Skeletal muscle cell (primary cell): ENCODE measurements around the gene TXNDC11.

Source experiments
- DNase-seq: peaks from one replicate; pipeline ENCODE4 v3.0.0-alpha.2; 2010; ENCODE audit warnings: low read depth
- H3K4me3 ChIP-seq: 2 replicates; pipeline ENCODE4 v1.5.1; 2011; ENCODE audit warnings: low read depth, mild to moderate bottlenecking, control low read depth, low read length, moderate library complexity

TXNDC11 gene

DNA sequence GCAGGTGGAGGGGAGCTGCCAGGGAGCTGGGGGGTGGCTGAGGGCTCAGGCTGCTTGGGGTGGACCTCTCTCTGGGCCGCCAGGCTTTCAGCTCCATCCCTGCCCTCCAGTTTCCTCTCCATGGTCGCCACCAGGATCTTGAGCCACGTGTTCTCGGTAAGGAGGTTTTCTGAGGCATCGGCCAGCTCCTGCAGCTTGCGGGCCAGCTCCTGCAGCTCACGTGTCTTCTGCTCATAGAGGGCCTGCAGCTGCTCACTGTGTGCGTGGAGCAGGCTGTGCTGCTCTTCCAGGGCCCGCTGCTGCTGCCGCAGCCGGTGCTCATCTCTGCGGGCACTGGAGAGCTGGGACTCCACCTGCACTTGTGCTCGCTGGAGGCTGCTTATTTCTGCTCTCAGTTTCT lies 63.4 kb downstream of the TXNDC11 start:
- no peak overlapping the region for H3K4me3 ChIP-seq
- DNase-seq = no peak

DNA sequence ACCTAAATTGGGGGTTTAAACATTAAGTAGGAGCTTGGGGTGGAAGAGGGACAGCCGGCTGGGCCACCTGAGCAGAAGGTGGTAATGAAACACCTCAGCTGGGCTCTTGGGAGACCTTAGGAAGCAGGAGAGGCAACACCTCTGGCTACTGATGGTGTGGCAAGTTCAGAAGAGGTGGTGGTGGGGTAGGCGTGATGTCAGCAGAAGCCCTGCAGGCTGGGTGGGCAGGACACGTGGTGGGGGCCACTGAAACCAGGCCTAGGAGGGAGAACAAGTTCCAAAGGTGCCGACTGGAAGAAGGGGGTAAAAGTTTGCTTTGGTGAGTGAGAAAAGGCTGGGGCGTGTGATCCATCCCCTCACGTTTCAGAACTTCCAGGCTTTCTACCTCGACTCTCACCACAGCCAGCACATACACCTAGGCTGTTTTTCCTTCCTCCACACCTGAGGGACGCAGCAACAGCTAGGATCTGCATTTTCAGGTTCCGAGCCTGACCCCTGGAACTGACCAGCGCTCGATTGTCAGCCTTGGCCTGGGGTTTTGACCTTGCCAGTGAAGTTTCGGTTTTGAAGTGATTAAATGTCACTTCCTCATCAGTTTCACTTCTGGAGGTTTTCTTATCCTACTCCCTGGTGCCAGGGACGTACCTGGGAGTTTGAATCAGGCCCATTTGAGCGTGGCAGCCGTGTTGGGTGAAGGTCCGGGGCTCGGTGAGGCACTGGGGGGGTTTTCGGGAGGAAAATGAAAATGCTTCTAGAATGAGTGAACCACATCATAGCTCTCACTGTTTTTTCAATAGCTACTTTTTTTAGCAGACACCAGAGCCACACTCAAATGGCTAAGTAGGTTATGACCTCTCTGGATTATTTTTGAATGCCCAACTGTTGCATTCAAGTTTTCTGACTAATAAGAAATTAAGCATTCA lies 64.4 kb downstream of the TXNDC11 start:
- DNase-seq = no peak
- no peak overlapping the region for H3K4me3 ChIP-seq

DNA sequence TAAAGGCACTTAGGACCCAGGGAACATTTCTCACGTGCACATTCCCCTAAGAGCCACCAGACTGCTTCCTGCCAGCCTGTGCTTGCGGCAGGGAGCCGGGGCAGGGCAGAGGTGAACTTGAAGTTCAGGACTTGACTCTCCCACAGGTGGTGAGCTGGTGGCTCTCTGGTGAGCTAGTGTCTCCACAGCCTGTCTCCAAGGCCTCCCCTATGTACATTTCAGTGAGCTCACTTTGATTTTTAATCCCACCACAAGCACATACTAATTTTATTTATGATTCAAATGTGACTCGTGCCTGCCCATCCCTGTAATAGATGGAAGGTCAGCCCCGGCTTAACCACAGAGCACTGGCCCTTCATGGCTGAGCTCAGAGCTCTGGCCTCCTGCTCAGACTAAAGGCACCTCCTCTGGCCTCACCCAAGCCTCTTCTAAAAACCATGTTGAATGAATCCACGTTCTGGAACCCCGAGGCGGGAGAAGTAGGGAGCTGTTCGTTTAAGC lies 65.2 kb downstream of the TXNDC11 start:
- DNase-seq = no peak
- H3K4me3 ChIP-seq = no peak overlapping the region

DNA sequence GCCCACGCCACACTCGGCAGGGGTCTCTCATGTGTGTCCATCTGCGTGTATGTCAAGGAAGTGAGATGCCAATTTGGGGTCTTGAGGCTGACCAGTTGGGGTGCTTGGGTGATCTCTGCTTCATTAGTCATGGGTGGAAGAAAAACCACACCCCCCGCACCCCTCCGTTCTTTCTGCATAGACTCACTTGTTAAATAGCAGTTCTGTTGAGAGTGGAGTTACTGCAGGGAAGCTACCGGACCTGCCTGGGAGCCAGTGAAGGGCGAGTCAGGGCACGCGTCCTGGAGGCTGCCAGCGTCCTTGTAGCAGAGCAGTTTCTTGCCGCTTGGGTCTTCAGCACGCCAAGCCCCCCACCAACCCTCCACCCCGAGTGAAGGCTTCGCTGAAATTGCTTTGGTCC lies 65.9 kb downstream of the TXNDC11 start:
- H3K4me3 ChIP-seq = no peak overlapping the region
- no peak for DNase-seq

DNA sequence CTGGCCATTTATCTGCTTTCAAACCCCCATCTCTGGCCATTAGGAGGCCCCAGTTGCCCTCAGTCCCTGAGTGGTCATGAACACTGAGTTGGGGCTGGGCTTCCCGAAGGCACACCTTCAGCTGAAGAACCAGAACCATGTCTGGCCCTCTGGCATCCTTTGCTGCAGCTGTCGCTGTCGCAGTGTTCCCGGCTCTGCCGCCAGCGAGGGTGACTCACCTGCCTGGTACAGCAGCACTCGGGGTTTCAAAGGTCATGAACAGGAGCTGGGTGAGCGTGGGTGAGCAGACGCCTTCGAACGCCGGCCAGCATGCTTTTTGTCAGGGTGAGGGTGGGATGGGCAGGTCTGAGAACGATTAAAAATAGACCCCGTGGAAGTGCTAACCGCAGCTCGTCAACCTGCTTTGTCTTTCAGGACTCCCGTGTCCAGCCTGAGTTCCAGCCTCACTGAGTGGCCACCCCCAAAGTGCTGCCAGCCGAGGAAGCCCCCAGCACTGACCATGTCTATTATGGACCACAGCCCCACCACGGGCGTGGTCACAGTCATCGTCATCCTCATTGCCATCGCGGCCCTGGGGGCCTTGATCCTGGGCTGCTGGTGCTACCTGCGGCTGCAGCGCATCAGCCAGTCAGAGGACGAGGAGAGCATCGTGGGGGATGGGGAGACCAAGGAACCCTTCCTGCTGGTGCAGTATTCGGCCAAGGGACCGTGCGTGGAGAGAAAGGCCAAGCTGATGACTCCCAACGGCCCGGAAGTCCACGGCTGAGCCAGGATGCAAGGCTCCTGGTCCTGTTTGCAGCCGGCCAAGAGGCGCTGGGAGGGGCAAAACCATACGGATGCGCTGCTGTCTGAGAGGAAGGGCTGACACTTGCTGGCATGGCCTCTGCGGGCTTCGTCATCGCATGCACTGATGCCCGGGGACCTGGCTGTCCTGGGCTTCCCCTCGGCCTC lies 66.8 kb downstream of the TXNDC11 start:
- H3K4me3 ChIP-seq = no peak overlapping the region
- no peak for DNase-seq

DNA sequence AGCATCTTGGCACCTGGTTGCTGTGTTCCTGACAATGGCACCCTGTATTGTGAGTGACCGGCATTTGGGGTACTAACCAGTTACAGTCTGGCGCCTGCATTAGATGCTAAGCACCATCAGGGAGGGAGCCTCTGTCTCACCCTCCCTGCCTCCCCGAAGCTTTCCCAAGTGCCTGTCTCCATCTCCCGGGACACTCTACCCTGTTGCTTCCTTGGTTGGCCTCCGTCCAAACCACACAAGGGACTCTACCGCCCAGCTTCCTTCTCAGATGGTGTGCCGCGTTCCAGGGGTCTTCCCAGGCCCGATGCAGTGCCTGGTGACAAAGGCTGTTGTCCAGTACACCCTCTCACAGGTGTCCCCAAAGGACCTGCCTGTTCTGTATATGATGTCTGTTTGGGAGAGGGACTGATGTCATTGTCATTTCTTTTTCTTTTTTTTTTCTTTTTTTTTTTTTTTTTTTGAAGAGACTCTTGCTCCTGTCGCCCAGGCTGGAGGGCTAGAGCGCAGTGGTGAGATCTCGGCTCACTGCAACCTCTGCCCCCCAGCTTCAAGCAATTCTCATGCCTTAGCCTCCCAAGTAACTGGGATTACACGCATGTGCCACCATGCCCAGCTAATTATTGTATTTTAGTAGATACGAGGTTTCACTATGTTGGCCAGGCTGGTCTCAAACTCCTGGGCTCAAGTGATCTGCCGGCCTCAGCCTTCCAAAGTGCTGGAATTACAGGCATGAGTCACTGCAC lies 67.7 kb downstream of the TXNDC11 start:
- DNase-seq = no peak
- H3K4me3 ChIP-seq = no peak overlapping the region

DNA sequence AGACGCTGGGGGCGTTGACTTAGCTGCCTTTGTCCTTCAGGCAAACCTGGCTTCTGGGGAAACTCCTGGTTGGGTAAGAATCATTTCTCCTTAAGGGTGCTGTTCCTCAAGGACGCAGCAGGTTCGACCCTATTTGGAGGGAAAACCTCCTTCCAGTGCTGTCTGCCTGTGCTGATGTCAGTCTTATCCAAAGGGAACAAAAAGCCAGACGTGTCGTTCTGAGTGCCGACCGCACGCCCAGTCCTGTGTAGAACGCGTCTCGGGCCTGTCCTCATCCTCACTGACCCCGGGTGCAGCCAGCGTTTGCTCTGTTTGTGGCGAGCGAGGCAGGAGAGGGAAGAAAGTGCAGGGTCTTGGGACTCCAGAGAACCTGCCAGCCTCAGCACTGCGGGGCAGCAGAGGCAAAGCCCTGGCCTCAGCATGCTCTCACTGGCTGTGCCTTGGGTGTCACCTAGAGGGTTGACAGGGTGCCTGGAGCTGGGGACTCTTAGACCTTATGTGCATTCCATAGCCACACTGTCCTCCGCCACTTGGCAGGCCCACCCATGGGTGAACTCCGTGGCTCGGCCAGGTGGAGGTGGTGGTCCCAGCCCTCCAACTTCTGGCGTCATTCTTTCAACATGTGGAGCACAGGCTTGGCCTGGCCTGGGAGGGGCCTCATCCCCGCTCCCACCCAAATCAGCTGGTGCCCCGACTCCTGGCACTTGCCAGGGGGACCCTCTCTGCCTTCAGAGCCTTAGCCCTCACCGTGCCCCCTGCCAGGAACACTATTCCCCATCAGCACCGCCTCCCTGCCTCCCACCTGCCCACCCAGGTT lies 68.4 kb downstream of the TXNDC11 start:
- no peak for DNase-seq
- H3K4me3 ChIP-seq = no peak overlapping the region

DNA sequence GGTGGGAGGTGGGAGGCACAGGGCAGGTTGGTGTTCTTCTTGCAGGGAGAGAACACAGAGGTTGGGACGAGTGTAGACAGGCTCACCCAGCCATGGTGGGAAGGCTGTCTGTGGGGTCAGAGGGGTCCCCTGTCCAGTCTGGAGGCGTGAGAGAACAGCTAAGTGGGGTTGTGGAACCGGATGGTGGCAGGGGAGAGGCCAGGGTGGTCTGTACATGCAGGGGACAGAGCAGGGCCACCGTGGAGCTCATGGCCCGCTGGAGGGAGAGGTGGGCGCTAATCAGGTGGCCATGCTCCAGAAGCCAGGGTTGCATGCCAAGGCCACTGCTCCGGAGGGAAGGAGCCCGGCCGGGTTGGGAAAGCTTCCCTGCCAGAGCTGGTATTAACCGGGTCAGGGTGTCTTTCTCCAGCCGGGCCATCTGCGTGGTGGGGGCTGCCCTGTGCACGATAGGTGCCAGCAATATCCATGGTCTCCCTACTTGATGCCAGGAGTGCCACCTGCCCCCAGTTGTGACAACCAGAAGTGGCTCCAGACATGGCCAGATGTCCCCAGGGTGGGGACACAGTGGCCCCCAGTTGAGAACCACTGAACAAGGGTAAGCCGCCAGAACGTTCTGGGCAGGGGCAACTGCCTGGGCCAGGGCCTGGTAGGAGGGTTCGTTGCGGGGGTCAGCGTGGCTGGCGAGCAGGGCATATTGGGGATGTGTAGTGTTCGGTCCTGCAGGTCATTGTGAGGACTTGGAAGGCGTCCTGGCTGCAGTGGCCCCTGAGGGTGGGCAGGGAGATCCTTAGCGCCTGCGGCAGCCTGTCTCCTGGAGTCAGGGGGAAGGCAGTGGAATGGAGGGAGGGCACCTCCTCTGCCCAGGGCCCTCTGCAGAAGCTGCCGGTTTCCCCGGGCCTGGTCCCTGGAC lies 69.3 kb downstream of the TXNDC11 start:
- DNase-seq = no peak
- H3K4me3 ChIP-seq = no peak overlapping the region

DNA sequence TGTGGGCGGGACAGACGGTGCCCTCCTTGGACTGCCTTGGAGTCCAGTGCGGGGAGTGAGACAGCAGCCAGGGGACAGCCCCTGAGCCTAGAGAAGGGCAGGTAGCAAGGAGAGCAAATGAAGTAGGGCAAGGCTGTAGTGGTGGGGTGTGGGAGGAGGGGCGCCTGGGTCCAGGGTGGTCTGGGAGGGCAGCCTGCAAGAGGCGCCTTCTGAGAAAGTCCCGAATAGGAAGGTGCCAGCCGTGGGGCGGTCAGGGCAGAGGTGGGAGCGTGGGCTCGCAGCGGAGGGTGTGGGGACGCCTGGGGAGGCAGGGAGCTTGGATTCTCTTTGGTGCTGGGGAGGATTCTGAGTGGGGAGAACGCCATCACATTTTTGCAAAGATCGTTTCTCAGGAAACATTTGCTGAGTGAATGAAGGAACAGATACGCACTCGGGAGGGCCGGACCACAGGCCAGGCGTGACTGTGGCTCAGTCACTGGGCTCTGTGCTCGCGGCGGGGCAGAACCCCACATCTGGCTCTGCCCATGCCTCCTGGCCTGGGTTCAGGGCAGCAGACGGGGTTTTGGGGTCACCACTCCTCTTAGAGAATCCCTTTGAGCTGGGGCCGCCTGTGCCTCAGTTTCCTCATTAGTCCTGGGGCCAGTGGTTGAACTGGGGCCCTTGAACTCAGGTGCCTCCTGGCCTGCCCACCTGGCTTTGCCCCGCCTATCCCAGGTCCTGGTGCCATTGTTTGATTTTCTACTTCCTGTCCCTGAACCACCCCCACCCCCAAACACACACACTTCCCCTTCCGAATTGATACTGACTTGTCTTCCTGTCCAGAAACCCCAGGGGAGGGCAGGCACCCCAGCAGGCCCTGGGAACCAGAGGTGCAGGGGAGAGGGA lies 70.2 kb downstream of the TXNDC11 start:
- DNase-seq = no peak
- no peak overlapping the region for H3K4me3 ChIP-seq

DNA sequence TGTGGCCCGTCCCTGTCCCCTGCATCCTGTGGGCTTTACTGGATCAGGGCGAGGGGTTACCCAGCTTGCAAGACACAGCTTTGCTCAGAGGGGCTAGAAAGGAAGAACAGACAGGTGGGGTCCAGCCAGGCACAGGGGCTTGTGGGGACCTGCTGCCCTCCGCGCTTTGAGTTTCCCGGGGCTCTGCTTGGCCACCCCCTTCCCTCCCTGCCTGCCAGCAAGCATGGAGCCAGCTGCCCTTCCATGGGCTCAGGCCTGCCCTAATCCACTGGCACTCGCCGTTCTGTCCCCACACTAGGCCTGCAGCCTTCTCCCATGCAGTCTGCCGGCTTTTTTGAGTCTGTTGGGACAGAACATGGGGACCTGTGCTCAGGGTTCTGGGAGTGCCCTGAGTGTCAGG lies 71.0 kb downstream of the TXNDC11 start:
- no peak for DNase-seq
- H3K4me3 ChIP-seq = no peak overlapping the region

DNA sequence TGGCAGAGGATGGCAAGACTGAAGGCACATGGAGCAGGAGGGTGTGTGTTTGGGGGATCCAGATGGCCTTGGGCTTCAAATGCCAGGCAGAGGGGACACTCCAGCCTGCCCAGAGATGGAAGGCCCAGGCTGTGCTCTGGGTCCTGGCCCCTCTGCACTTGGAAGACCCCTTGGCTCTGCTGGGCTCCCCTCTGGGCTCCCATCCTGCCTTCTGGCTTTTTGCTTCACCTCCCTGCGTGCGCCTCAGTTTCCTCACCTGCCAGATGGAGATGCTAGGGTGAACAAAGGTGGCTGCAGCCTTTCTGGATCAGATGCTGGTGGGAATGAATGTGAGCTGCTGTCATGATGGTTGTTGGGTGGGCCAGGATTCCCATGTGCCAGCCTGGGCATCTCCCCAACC lies 71.4 kb downstream of the TXNDC11 start:
- no peak overlapping the region for H3K4me3 ChIP-seq
- no peak for DNase-seq

DNA sequence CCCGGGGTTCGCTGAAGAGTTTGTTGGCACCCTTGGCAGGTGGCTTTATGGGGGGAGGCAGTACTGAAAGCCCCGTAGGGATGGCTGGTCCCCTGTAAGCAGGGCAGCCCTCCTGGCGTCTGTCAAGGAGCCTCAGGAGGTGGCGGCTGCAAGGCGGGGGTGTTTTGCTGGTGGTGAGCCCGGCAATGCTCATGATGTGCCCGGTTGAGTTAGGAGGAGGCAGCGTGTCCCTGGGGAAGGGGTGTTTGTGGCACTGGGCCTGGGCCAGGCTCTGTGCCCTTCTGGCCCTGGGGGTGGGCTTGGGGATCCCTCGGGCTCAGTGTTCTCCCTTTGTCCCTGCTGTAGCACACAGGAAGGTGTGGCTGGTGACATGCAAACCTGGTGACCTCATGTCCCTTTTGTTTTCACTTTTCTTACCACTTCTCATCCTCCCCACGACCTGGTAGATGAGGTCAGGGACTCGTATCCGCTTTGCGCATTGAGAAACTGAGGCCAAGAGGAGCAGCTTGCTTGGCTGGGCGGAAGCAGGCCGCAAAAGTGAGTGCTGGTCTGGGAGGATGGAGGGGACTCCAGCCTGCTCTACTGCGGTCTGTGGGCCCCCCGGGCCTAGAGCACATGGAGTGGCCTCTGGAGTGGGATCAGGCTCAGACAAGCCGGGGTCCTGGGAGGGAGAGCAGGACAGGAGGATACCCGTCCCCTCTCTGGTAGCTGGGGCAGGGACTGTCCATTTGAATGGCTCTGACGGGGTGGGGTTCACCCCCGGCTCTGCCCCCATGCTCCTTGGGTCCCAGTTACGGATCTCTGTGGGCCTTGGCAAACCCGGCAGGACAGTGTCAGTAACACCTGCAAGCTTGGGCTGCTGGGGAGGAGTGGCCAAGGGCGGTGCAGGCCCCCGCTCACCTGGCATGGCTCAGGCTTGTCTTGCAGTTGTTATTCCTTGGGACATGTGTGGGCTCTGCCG lies 72.2 kb downstream of the TXNDC11 start:
- no peak for DNase-seq
- no peak overlapping the region for H3K4me3 ChIP-seq

DNA sequence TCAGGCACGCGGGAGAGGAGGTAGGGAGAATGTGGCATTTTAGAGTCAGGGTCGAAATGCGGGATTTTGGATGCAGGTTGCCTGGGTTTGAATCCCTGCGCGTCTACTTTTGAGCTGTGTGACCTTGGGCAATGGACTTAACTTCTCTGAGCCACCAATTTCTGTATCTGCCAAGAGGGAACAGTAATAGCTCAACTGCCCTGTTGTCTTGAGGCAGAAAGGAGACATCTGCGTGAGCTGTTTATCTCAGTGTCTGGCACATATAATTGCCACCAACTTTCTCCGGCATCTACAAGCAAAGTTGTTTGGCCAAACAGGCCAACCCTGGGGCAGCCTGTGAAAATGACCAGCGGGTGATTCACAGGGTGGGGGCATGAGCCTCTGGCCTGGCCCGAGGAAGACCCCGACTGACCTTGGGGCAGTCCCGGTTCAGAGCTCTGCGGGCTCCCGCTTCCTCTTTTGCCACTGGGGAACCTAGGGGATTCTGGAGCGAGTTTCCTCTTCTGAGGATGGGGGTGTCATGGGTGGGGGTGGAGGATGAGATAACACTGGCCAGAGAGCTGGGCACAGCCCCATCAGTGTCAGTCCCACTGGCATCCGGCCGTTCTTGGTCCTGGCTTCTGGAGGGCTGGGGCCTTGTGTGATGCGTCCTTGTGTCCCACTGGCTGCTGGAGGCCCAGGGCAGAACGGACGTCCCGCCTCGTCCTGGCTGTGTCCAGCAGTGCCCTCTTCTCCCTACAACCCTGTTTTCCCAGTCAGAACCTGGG lies 73.1 kb downstream of the TXNDC11 start:
- peak overlapping the region; percentile 78 for H3K4me3 ChIP-seq
- DNase-seq = no peak

DNA sequence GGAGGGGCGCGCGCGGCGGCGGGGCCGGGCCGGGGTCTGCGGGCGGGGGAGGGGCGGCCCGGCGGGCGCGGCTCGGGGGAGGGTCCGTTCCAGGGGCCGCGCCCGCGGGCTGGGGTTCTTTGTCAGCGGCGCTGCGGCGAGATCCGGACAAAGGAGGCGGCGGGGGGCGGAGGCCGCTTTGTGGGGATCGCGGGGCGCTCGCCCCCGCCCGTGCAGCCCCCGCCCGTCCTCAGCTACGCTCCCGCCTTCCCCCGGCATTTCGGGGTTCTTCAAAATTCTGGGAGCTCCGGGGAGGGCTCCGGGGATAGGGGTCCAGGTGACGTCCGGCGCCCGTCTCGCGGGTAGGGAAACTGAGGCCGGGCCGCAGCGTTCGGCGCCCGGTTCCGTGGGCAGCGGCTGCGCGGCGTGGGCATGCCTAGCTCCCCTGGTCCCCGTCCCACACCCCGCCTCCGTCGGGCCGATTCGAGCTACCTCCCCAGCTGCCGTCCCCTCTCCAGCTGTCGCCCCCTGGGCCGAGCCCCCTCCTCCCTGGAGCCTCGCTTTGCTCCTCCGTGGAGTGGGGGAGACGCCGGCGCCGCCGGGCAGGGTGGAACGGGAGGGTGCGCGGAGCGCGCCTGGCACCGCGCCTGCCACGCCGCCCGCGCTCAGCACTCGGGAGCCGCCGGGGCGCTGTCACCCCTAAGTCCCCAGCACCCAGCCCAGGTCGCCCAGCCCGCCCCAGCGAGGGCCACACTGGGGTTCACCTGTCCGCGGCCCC lies 73.9 kb downstream of the TXNDC11 start:
- DNase-seq = no peak
- H3K4me3 ChIP-seq = peak overlapping the region; percentile 78
